GM12865 (cell line): ENCODE data around the gene ZNHIT2.

Experiments used
- DNase-seq: peaks from one replicate; pipeline ENCODE4 v3.0.0; 2010; ENCODE audit warnings: low read depth
- H3K4me3 ChIP-seq: 2 replicates; pipeline ENCODE4 v1.5.1; 2011; ENCODE audit warnings: mild to moderate bottlenecking, low read depth, low read length, control low read depth
- TF ChIP-seq, protein P1 (sequence below): IDR thresholded peaks from 2 replicates; pipeline ENCODE4 v1.5.1; 2011; ENCODE audit warnings: low read length, control low read depth, low read depth, inconsistent platforms; ENCODE audit not compliant: insufficient read depth; ENCODE audit errors: missing control alignments

The ZNHIT2 gene

DNA sequence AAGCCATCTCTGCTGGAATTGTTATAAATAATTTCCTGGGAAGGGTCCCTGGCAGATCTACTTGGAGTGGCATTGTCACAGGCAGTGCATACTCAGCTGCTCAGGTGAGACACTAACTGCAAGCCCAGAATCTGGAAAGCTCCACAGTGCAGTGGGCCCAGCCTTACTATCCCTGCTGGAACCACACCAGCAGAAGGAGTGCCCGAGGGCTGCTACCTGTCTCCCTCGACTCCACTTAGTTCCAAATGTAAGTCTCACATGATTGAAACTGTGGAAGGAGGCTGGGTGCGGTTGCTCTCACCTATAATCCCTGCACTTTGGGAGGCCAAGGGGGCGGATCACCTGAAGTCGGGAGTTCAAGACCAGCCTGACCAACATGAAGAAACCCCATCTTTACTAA is 31.2 kb upstream of the ZNHIT2 start:
- H3K4me3 ChIP-seq, result no peak overlapping the region
- TF ChIP-seq, protein P1, sequence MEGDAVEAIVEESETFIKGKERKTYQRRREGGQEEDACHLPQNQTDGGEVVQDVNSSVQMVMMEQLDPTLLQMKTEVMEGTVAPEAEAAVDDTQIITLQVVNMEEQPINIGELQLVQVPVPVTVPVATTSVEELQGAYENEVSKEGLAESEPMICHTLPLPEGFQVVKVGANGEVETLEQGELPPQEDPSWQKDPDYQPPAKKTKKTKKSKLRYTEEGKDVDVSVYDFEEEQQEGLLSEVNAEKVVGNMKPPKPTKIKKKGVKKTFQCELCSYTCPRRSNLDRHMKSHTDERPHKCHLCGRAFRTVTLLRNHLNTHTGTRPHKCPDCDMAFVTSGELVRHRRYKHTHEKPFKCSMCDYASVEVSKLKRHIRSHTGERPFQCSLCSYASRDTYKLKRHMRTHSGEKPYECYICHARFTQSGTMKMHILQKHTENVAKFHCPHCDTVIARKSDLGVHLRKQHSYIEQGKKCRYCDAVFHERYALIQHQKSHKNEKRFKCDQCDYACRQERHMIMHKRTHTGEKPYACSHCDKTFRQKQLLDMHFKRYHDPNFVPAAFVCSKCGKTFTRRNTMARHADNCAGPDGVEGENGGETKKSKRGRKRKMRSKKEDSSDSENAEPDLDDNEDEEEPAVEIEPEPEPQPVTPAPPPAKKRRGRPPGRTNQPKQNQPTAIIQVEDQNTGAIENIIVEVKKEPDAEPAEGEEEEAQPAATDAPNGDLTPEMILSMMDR, result no peak

GRCh38 chr11:65147352-65148075 is 30.0 kb upstream of the ZNHIT2 start:
- no peak for DNase-seq
- H3K4me3 ChIP-seq, result no peak overlapping the region
- TF ChIP-seq, protein P1, result no peak

More for the DNA sequence above, 31.2 kb upstream of the ZNHIT2 start:
- no peak for DNase-seq

DNA sequence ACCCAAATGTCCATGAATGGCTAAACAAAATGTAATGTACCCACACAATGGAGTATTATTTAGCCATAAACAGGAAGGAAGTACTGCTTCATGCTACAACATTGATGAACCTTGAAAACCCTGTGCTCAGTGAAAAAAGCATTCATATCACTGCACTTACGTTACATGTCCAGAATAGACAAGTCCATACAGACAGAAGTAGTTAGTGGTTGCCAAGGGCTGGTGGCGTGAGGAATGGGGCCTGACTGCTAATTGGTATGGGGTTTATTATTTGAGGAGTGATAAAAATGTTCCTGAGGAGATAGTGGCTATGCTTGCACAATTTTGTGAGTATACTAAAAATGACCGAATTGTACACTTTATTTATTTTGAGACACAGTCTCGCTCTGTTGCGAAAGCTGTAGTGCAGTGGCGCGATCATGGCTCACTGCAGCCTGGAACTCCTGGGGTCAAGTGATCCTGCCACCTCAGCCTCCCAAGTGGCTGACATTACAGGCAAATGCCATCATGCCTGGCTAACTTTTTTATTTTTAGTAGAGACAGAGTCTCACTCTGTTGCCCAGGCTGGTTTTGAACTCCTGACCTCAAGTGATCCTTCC is 24.5 kb upstream of the ZNHIT2 start:
- TF ChIP-seq, protein P1, result no peak
- H3K4me3 ChIP-seq, result no peak overlapping the region
- DNase-seq, result no peak

DNA sequence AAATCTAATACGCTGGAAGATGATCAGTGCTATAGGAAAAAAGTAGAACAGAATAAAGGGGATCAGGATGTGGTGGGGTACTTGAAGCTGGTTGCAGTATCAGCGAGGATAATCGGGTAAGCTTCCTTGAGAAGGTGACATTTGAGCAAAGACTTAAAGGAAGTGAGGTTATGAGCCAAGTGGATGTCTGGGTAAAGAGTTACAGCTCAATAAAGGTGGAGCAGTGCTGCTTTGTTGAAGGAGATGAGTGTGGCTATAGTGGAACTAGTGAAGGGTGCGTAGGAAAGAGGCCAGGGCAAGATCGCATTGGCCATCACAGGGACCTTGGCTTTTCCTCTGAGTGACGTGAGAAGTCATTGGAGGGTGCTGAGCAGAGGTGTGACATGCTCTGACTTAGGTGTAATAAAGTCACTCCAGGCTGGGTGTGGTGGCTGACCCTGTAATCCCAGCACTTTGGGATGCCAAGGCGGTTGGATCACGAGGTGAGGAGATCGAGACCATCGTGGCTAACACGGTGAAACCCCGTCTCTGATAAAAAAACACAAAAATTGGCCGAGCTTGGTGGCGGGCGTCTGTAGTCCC is 19.1 kb upstream of the ZNHIT2 start:
- H3K4me3 ChIP-seq, result no peak overlapping the region
- DNase-seq, result no peak
- TF ChIP-seq, protein P1, result no peak

DNA sequence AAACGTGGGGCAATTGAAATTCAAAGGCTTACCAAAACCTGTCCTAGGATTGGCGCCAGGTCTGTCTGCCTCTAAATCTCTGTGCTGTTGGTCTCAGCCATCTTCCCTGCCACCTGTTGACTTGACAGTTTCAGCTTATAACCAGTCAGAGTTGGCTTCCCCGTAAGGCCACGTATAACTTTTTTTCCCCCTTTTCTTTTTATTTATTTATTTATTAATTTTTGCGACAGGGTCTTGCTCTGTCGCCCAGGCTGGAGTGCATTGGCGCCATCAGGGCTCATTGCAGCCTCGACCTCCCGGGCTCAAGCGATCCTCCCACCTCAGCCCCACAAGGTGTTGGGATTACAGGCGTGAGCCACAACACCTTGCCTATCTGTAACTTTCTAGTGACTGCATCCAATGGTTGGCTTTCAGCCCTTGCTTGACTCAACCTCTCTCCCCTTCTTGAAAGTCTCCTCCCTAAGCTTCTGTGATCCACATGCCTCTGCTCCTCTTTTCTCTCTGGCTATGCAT is 18.2 kb upstream of the ZNHIT2 start:
- TF ChIP-seq, protein P1, result no peak
- no peak for DNase-seq
- peak overlapping the region; percentile 78 for H3K4me3 ChIP-seq

- H3K4me3 ChIP-seq, result peak overlapping the region; percentile 78
- peak; percentile 97 for DNase-seq
- TF ChIP-seq, protein P1, result no peak
These were observed 17.6 kb upstream of the ZNHIT2 start for GRCh38 chr11:65134952-65135632.
